8988T (cell line): Measurements from ENCODE around the gene PHPT1.
"Not testable (repeated sequence)": the region's sequence is repeated elsewhere in the genome, so short reads cannot be mapped to it uniquely, and the experiment has no call there.

Experiments
- DNase-seq: peaks from one replicate; pipeline ENCODE4 v3.0.0; 2011

The PHPT1 gene

DNA sequence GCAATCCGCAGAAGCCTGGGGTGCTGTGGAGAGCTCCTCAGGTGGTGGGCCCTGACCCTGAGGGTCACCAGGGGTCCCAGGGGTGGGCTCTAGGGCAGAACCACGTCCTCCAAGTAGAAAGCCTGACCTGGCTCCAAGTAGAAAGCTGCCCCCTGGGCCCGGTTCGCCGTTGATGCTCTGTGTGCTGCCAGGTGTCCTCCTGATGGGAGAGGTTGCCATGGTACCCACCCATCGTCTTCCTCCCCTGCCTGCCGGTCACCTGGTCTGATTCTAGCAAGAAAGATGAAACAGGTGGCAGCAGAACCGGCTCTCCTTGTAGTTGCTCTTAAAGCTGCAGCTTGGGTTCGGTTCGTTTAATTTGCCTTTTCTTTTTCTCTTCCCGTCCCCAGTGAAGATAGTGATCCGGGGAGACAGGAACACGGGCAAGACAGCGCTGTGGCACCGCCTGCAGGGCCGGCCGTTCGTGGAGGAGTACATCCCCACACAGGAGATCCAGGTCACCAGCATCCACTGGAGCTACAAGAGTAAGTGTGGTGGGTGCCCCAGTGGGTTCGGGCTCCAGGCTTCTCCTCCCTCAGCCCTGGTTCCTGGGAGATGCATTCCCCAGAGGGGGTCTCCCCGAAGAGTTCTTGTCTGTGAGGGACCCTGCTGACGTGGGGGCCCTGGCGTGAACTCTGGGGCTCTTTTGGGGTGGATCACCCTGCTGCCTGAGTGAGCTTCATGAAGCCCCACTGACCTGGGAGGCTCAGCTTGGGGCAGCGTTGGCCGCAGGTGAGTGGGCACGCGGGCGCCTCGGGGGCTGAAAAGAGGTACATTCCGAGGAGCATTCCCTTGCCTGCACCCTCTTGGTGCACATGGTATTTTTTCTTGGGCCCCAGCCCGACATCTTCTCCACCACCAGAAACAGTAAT is 25.8 kb upstream of the PHPT1 start:
- no peak for DNase-seq

DNA sequence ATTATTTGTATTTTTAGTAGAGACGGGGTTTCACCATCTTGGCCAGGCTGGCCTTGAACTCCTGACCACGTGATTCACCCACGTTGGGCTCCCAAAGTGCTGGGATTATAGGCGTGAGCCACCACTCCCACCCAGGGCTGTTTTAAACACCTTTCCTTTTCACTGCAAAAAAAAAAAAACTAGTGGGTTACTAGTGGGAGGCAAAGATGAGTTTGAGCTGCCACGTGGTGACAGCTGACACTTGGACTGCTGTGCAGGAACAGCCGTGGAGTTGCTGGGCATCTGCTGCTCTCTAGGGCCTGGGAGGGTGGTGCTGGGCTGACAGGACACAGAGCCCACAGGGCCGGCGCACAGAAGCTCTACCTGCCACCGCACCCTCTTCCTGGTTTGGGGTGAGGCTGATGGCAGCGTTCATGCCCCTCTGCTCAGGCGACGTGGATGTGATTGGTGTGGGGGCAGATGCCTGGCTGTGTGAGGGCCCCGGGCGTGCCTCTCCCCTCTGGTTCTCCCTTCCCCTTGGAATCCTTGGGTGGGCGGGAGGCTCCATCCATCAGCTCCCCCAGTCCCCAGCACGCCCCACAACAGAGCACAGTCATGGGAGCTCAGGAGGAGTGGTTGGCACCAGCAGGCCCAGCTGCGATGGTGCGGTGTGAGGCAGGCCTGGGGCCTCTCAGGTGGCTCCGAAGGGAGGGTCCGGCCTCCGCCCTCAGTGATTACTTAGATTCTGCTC is 24.5 kb upstream of the PHPT1 start:
- no peak for DNase-seq

DNA sequence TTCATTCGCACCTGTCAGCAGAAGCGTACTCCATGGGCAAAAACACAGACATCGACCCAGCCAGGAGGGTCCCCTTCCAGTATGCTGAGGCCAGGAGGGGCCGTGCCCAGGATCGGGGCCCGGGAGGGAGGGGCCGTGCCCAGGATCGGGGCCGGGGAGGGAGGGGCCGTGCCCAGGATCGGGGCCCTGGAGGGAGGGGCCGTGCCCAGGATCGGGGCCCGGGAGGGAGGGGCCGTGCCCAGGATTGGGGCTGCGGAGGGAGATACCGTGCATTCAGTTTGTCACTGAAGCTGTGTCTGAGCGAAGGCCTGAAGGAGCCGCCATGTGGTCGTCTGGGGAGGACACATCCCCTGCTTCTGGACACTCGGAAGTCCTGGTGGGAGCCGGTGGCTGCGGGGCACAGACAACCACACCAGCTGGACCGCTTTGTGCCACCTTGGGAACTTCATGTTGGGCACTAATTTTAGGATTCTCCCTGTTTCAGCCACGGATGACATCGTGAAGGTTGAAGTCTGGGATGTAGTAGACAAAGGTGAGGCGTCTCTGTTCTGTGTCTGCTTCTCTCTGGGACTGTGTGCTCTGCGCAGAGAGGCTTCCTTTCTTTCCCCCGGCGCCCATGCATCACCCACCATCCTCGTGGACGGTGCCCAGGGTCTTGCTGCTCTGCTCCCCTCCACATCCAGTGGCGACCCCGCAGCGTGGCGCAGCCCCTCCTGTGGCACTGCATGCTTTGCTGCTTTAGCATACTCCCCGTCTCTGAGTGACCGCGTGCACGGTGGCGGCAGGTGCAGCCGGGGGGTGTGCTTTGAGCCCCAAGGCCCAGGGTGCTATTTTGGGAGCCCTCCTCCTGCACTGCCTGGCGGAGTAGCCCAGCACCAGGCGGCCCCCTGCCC is 23.7 kb upstream of the PHPT1 start:
- DNase-seq = no peak

- DNase-seq = no peak
Observed at GRCh38 chr9:136826188-136826541, 23.0 kb upstream of the PHPT1 start.

DNA sequence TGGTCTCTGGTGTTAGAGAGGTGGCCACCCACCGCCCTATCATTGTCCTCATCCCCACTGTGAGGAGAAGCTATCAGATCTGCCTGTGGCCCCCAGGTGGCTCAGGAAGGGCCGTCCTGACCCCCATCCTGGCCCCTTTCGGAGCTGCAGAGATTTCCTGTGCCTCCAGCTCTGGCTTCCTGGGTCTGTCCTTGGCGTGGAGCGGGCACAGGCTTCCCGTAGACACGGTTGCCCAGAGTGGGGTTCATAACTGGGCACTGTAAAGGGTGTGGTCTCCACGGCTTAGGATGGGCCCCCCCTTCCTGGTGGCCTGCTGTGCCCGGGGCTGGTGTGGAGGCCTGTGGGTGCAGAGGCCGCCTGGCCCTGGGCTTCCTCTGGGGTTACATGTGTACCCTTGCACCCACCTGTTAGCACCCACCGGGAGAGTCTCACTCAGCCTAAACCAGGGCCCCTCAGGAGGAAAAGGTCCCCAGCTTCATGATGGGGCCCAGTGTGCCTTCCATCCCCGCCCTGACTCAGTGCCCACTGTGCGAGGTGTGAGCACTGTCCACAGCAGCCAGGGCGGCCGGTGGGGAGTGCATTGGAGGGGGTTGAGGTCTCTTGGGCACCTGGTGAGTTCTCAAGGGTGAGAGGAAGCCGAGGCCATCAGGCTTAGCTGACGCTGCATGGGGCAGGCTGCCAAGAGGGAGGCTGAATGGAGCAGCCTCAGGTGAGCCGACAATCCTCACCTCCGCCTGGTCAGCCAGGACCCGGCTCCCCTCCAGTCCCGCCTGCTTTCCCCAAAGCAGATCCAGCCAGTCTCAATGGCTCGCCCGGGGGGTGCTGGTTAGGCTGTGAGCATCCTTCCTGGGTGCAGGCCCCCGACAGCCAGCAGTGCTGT is 22.3 kb upstream of the PHPT1 start:
- no peak for DNase-seq

- DNase-seq = no peak
Observed at GRCh38 chr9:136827794-136828473, 21.3 kb upstream of the PHPT1 start.

DNA sequence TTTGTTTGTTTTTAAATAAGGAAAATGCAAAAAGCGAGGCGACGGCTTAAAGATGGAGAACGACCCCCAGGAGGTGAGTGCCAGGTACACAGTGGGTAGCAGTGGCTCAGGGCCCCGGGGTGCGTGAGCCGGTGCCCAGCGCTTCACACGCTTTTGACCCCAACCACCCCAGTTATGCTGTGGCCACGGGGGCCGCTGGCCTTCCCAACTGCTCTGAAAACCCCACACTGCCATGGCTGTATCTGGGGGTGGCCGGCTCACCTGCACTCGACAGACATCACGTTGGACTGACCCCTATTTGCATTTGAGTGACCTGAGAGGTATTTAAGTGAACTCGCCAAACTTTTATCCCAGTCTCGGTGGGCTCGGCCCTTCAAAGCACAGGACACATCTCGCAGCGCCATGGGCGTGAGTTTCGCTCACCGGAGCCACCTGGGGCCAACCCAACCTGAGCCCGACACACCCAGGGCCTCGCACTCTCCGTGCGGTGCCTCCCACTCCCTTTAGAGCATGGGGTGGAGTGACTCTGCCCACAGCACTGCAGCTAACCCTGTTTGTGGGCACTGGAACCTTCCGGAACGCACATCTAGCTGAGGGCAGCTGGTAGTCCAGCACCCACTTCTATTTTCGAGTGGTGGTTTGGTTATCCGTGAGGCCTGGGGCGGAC is 20.6 kb upstream of the PHPT1 start:
- DNase-seq = no peak

DNA sequence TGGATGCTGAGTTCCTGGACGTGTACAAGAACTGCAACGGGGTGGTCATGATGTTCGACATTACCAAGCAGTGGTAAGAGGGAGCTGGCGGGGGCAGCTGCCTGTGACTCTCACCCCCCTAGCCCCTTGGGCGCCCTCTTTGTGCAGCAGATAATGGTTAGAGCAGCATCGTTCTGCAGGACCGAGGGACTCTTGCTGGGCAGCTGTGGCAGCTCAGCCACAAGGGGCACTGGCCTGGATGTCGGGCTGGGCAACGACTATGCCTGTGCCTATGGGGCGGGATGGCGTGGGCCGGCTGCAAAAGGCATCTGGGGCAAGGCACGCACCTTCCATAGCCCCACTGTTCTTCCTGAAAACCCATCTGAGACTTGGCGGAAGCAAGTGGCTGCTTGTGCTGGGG is 19.8 kb upstream of the PHPT1 start:
- no peak for DNase-seq

GRCh38 chr9:136829981-136830885 is 19.0 kb upstream of the PHPT1 start:
- DNase-seq = no peak

DNA sequence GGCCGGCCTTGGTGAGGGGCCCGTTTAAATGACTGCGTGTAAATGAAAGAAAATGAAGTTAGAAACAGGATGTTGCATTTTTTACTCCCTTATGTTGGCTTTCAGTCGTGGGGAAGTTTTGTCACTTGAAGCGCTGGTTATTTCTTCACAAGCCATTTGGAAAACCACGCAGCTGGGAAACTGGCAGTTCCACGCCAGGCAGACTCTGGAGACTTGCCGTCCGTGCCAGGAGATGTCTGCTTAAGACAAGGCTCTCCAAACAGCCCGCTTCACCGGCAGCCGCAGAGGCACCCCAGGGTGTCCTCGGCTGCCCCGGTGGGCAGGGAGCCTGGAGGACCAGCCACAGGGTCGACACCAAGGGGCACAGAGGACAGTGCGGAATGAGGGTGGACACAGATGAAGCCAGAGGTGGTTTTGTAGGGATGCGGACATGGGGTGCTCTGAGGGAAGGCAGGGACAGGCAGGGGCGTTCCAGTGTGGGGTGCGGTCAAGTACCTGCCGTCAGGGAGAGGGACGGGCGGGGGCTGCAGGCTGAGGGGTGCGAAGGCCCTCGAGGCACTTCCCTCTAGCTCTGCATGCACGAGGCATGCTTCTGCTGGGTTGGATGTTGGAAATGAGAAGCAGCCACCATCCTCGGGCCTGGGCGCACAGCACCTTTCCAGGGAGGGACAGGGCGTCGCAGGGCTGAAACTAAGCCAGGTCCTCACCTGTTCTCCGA is 18.0 kb upstream of the PHPT1 start:
- DNase-seq = no peak

GRCh38 chr9:136831720-136832104 is 17.5 kb upstream of the PHPT1 start:
- DNase-seq = no peak

- no peak for DNase-seq
Observed at GRCh38 chr9:136832581-136832980, 16.6 kb upstream of the PHPT1 start.

GRCh38 chr9:136833381-136834048 is 15.7 kb upstream of the PHPT1 start:
- DNase-seq = not testable (repeated sequence)

DNA sequence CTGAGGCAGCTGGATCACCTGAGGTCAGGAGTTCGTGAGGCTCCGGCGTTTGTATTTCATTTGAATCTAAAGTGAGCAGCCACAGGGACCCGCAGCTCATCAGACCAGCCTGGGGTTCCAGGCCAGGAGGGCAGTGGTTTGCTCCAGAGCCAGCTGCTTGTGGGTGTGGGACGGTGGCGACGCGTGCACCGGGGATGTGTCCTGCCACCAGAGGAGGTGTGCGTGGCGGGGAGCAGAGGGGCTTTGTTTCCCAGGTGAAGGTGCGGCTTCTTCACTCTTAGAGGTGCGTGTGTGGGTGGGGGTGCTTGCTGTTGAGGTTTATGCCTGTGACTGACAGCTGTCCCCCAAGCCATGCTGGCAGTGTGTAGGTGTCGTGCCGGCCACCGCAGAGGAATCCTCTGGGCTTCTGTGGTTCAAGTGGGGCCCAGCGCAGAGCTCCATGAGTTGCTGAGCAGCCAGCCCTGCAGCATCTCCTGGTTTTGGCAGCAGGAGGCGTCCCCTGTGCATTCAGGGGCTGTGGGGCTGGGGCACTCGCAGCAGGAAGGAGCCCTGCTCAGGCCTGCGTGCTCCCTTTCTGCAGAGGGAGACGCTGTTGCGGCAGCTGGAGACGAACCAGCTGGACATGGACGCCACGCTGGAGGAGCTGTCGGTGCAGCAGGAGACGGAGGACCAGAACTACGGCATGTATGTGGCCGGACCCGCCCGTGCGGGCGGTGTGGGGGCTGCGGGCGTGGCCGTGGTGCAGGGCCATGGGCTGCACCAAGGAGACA is 13.9 kb upstream of the PHPT1 start:
- no peak for DNase-seq

GRCh38 chr9:136835932-136836904 is 13.0 kb upstream of the PHPT1 start:
- DNase-seq = no peak

DNA sequence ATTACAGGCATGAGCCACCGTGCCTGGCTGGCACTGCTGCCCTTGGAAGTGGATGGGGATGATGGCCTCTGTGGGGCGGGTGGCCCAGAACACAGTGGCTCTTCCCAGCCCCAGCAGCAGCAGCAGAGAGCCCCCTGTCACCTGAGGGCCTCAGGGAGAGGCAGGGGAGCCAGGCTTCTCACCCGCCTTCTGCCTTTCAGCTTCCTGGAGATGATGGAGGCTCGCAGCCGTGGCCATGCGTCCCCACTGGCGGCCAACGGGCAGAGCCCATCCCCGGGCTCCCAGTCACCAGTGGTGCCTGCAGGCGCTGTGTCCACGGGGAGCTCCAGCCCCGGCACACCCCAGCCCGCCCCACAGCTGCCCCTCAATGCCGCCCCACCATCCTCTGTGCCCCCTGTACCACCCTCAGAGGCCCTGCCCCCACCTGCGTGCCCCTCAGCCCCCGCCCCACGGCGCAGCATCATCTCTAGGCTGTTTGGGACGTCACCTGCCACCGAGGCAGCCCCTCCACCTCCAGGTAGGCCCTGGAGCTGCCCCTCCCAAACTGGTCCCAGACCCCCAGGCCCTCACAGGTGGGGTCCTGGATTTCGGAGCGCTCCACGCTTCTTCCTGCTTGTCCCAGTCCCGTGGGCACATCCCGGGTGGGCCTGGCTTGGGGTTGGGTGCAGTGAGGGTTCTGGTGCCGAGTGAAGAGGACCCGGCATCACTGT is 11.9 kb upstream of the PHPT1 start:
- DNase-seq = no peak
